Measurements from ENCODE around the gene U2SURP.

The U2SURP gene

GRCh38 chr3:142965581-142965980 is 35.8 kb upstream of the U2SURP start:
- no peaks in the 10 kb centered on the region for H3K36me3 ChIP-seq (ENCODE audit: control insufficient read depth, insufficient read depth, low read length)
- H3K27me3 ChIP-seq (ENCODE audit: control insufficient read depth, insufficient read depth, low read length) = peaks cover 16% of the 10 kb centered on the region
- H3K9ac ChIP-seq (ENCODE audit: low read length) = no peak overlapping the region
- H3K27ac ChIP-seq (ENCODE audit: low read depth, low read length) = no peak overlapping the region
- no peak overlapping the region for H3K4me3 ChIP-seq (ENCODE audit: low read length)
- H3K4me1 ChIP-seq (ENCODE audit: control insufficient read depth, insufficient read depth, low read length) = no peaks in the 10 kb centered on the region

- no peak overlapping the region for H3K9ac ChIP-seq (ENCODE audit: low read length)
- H3K27me3 ChIP-seq (ENCODE audit: control insufficient read depth, insufficient read depth, low read length) = peaks cover 14% of the 10 kb centered on the region
- H3K4me3 ChIP-seq (ENCODE audit: low read length) = no peak overlapping the region
- H3K36me3 ChIP-seq (ENCODE audit: control insufficient read depth, insufficient read depth, low read length) = no peaks in the 10 kb centered on the region
- no peak overlapping the region for H3K27ac ChIP-seq (ENCODE audit: low read depth, low read length)
- H3K4me1 ChIP-seq (ENCODE audit: control insufficient read depth, insufficient read depth, low read length) = no peaks in the 10 kb centered on the region
These were observed 34.6 kb upstream of the U2SURP start for GRCh38 chr3:142966808-142967207.

GRCh38 chr3:142968319-142969025 is 32.9 kb upstream of the U2SURP start:
- H3K27ac ChIP-seq (ENCODE audit: low read depth, low read length) = no peak overlapping the region
- no peaks in the 10 kb centered on the region for H3K4me1 ChIP-seq (ENCODE audit: control insufficient read depth, insufficient read depth, low read length)
- peaks cover 4% of the 10 kb centered on the region for H3K27me3 ChIP-seq (ENCODE audit: control insufficient read depth, insufficient read depth, low read length)
- H3K4me3 ChIP-seq (ENCODE audit: low read length) = no peak overlapping the region
- H3K9ac ChIP-seq (ENCODE audit: low read length) = no peak overlapping the region
- H3K36me3 ChIP-seq (ENCODE audit: control insufficient read depth, insufficient read depth, low read length) = no peaks in the 10 kb centered on the region

- Histone ChIP-seq H3K9ac (ENCODE audit: low read length) (no peak overlapping the region), H3K4me1 (ENCODE audit: control insufficient read depth, insufficient read depth, low read length) (no peaks in the 10 kb centered on the region), H3K36me3 (ENCODE audit: control insufficient read depth, insufficient read depth, low read length) (no peaks in the 10 kb centered on the region), H3K4me3 (ENCODE audit: low read length) (no peak overlapping the region), H3K27me3 (ENCODE audit: control insufficient read depth, insufficient read depth, low read length) (no peaks in the 10 kb centered on the region), H3K27ac (ENCODE audit: low read depth, low read length) (no peak overlapping the region)
These were observed 29.9 kb upstream of the U2SURP start for GRCh38 chr3:142971431-142971830.

- no peaks in the 10 kb centered on the region for H3K36me3 ChIP-seq (ENCODE audit: control insufficient read depth, insufficient read depth, low read length)
- H3K27me3 ChIP-seq (ENCODE audit: control insufficient read depth, insufficient read depth, low read length) = no peaks in the 10 kb centered on the region
- no peak overlapping the region for H3K9ac ChIP-seq (ENCODE audit: low read length)
- H3K4me1 ChIP-seq (ENCODE audit: control insufficient read depth, insufficient read depth, low read length) = no peaks in the 10 kb centered on the region
- no peak overlapping the region for H3K27ac ChIP-seq (ENCODE audit: low read depth, low read length)
- no peak overlapping the region for H3K4me3 ChIP-seq (ENCODE audit: low read length)
These were observed 29.1 kb upstream of the U2SURP start for GRCh38 chr3:142972092-142972753.

GRCh38 chr3:142973217-142974009 is 28.0 kb upstream of the U2SURP start:
- Histone ChIP-seq H3K9ac (ENCODE audit: low read length) (no peak overlapping the region), H3K36me3 (ENCODE audit: control insufficient read depth, insufficient read depth, low read length) (no peaks in the 10 kb centered on the region), H3K4me1 (ENCODE audit: control insufficient read depth, insufficient read depth, low read length) (no peaks in the 10 kb centered on the region), H3K4me3 (ENCODE audit: low read length) (no peak overlapping the region), H3K27ac (ENCODE audit: low read depth, low read length) (no peak overlapping the region), H3K27me3 (ENCODE audit: control insufficient read depth, insufficient read depth, low read length) (no peaks in the 10 kb centered on the region)

- H3K4me1 ChIP-seq (ENCODE audit: control insufficient read depth, insufficient read depth, low read length) = no peaks in the 10 kb centered on the region
- H3K9ac ChIP-seq (ENCODE audit: low read length) = no peak overlapping the region
- H3K36me3 ChIP-seq (ENCODE audit: control insufficient read depth, insufficient read depth, low read length) = no peaks in the 10 kb centered on the region
- H3K27ac ChIP-seq (ENCODE audit: low read depth, low read length) = no peak overlapping the region
- H3K4me3 ChIP-seq (ENCODE audit: low read length) = no peak overlapping the region
- no peaks in the 10 kb centered on the region for H3K27me3 ChIP-seq (ENCODE audit: control insufficient read depth, insufficient read depth, low read length)
These were observed 25.9 kb upstream of the U2SURP start for GRCh38 chr3:142975316-142975995.

GRCh38 chr3:142976621-142977398 is 24.6 kb upstream of the U2SURP start:
- no peaks in the 10 kb centered on the region for H3K4me1 ChIP-seq (ENCODE audit: control insufficient read depth, insufficient read depth, low read length)
- no peaks in the 10 kb centered on the region for H3K36me3 ChIP-seq (ENCODE audit: control insufficient read depth, insufficient read depth, low read length)
- no peak overlapping the region for H3K9ac ChIP-seq (ENCODE audit: low read length)
- H3K27ac ChIP-seq (ENCODE audit: low read depth, low read length) = no peak overlapping the region
- no peak overlapping the region for H3K4me3 ChIP-seq (ENCODE audit: low read length)
- H3K27me3 ChIP-seq (ENCODE audit: control insufficient read depth, insufficient read depth, low read length) = no peaks in the 10 kb centered on the region

GRCh38 chr3:142977399-142977728 is 24.0 kb upstream of the U2SURP start:
- Histone ChIP-seq H3K4me1 (ENCODE audit: control insufficient read depth, insufficient read depth, low read length) (no peaks in the 10 kb centered on the region), H3K4me3 (ENCODE audit: low read length) (no peak overlapping the region), H3K9ac (ENCODE audit: low read length) (no peak overlapping the region), H3K27me3 (ENCODE audit: control insufficient read depth, insufficient read depth, low read length) (no peaks in the 10 kb centered on the region), H3K36me3 (ENCODE audit: control insufficient read depth, insufficient read depth, low read length) (no peaks in the 10 kb centered on the region), H3K27ac (ENCODE audit: low read depth, low read length) (no peak overlapping the region)

- Histone ChIP-seq H3K4me3 (ENCODE audit: low read length) (no peak overlapping the region), H3K9ac (ENCODE audit: low read length) (no peak overlapping the region), H3K36me3 (ENCODE audit: control insufficient read depth, insufficient read depth, low read length) (no peaks in the 10 kb centered on the region), H3K27me3 (ENCODE audit: control insufficient read depth, insufficient read depth, low read length) (no peaks in the 10 kb centered on the region), H3K27ac (ENCODE audit: low read depth, low read length) (no peak overlapping the region), H3K4me1 (ENCODE audit: control insufficient read depth, insufficient read depth, low read length) (no peaks in the 10 kb centered on the region)
These were observed 20.3 kb upstream of the U2SURP start for GRCh38 chr3:142981108-142981507.

- no peak overlapping the region for H3K9ac ChIP-seq (ENCODE audit: low read length)
- no peaks in the 10 kb centered on the region for H3K4me1 ChIP-seq (ENCODE audit: control insufficient read depth, insufficient read depth, low read length)
- H3K27ac ChIP-seq (ENCODE audit: low read depth, low read length) = no peak overlapping the region
- no peaks in the 10 kb centered on the region for H3K27me3 ChIP-seq (ENCODE audit: control insufficient read depth, insufficient read depth, low read length)
- no peaks in the 10 kb centered on the region for H3K36me3 ChIP-seq (ENCODE audit: control insufficient read depth, insufficient read depth, low read length)
- no peak overlapping the region for H3K4me3 ChIP-seq (ENCODE audit: low read length)
These were observed 19.2 kb upstream of the U2SURP start for GRCh38 chr3:142982038-142982773.

Data from rectal smooth muscle tissue (tissue), 1 donor.